Mucosa of gallbladder (tissue), 1 donor: ENCODE measurements around the gene STX8. TPM values are rescaled to one million over a fixed set of nuclear protein-coding genes. Genes with fewer than 3 reads are reported as not detected.
"Not testable (repeated sequence)": the region's sequence is repeated elsewhere in the genome, so short reads cannot be mapped to it uniquely, and the experiment has no call there.

Experiments used
- DNase-seq: peaks from one replicate; pipeline ENCODE4 v3.0.0-alpha.2; 2020; ENCODE audit warnings: low spot score
- total RNA-seq: library from RNA; stranded (reverse); gene quantifications from one replicate; pipeline ENCODE4 v1.2.1, GENCODE V29; 2021
- donor health status: DM: no; HTN: no; CAD: no.

The STX8 gene
- total RNA-seq, 1 donor from 2014 or later: 63.2 TPM

GRCh38 chr17:9554715-9555114 is 20.9 kb downstream of the STX8 start:
- DNase-seq: not testable (repeated sequence)

GRCh38 chr17:9553596-9553995 is 22.0 kb downstream of the STX8 start:
- no peak for DNase-seq

DNA sequence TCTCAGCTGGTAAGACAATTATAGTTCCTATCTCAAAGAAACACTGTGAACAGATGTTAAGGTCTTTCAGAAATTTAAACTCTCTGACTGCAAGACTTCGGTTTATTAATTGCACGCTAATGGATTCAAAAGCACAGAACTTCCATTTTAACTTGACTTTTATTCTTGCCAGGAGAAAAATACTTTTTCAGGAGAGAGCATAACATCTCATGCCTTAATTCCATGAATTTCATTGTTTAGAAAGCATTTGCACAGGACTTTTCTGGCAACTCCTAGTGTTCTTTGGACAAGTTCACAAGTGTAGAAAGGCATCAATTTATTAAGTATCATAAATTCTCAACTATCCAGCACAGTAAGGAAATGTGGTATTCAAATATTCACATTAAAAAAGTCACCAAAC is 22.4 kb downstream of the STX8 start:
- DNase-seq: no peak

- DNase-seq: no peak
Measured at GRCh38 chr17:9549215-9549614, 26.4 kb downstream of the STX8 start.

DNA sequence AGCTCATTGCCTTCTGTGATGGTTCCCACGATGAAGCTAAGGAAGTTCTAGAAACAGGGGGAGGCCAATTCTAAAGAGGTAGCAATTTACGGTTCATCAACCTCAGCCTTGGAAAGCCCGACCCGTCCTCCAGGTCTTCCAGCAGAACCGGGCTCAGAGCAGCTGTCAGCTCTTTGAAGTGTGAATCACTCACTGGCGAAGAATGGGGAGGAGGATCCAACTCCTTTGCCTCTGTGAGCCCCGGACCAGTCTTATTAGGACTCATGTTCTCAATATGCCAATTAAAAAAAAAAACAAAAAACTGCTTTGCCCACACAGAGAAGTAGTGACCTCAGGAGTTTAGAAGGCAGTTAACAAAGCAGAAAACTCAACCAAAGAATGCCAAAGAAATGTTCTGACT is 31.4 kb downstream of the STX8 start:
- DNase-seq: no peak

- DNase-seq: no peak
Measured at GRCh38 chr17:9541718-9542117, 33.9 kb downstream of the STX8 start.

DNA sequence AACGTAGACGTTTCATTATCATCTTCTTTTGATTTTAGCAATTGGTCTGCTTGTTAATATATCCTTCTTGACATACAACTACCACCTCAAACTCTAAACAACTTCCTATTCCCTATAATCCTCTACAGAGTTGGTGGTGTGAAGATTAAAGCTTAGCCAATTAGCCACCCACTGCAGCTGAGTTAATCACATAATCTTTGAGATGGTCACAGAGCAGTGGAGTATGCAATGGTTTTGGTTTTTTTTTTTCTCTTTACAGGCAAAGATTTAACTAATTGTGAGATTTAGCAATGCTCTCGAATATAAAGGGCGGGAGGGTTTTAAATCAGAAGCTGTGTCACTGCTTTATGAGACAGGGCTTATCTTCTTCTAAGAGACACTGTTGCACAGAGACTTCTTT is 37.0 kb downstream of the STX8 start:
- DNase-seq: no peak

GRCh38 chr17:9537177-9537776 is 38.3 kb downstream of the STX8 start:
- DNase-seq: no peak

DNA sequence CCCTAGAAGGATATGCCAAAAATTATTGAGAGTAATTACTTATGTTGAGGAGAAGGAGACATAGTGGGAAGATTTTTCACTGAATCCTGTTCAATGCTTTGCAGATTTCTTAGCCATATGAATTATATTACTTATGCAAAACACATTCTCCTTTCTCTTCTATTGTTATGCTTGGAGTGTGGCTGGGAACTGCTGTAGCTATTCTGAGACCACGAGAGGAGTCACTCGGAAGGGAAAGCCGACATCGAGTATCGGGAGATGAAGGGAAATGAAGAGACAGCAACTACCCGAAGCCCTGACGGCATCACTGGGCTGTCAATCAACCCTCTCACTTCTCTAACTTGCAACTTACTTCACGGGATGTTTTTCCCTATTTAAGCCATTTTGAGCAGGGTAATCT is 39.6 kb downstream of the STX8 start:
- DNase-seq: no peak

DNA sequence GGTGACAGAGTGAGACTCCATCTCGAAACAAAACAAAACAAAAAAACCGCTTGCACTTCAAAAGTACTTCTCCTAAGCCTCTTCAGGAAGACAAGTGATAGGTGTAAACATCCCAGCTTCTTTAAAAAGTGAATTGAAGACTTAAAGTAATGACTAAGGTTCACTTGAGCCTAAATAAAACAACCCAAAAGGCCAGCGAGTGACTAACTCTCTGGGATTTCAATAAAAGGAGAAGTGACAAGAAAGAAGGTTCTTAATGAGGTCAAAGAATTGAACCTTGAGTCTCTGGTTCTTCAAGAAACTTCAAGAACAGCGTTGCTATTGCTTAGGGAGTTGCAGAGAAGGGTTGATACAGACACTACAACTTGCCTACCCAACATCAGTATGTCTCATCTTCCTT is 42.2 kb downstream of the STX8 start:
- DNase-seq: no peak

DNA sequence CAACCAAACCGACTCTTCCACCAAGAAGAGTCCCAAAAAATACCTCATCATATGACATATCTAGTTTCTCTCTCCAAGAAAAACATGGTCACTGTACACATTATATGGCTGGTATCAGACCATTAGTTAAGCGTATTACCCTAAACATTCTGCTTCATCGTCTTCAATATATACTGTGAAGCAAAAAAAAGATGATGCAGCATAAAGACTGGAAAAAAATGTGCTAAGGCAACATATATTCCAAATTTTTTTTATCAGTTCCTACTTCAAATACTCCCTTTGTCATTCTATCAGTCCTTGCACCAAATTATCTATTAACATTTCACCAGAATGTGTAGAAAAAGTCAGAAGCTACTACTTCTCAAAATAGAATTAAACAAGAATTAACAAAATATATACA is 42.9 kb downstream of the STX8 start:
- DNase-seq: no peak

- DNase-seq: no peak
Measured at GRCh38 chr17:9531034-9531433, 44.6 kb downstream of the STX8 start.

DNA sequence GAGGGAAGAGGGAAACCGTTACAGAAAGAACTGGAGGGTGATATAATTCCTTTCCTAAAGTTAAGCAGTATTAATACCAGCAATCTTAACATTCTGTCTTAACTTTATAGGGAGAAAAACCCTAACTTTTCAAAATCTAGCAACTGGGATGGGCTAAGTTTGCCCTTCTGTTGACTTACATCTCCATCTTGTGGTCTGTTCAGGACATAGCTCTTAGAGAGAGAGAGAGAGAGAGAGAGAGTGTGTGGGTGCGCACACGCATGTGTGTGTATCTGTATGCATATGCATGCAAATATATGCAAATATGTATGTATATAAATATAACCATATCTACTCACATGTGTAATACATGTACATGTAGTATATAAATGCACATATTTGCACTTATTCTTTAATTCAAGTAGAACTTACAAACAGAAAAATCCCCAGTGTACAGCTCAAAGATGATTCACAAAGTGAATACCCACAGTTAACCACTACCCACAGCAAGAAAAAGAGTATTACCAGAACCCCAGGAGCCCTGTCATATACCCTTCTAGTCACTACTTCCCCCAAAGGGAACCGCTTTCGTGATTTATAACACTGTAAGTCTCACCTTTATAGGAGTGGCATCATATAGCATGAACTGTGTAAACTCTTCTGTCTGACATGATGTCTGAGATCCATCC is 46.5 kb downstream of the STX8 start:
- DNase-seq: no peak

- no peak for DNase-seq
Measured at GRCh38 chr17:9527788-9528187, 47.8 kb downstream of the STX8 start.

- DNase-seq: no peak
Measured at GRCh38 chr17:9522074-9522473, 53.5 kb downstream of the STX8 start.

- DNase-seq: no peak
Measured at GRCh38 chr17:9521062-9521461, 54.6 kb downstream of the STX8 start.

- DNase-seq: no peak
Measured at GRCh38 chr17:9520649-9521048, 55.0 kb downstream of the STX8 start.

DNA sequence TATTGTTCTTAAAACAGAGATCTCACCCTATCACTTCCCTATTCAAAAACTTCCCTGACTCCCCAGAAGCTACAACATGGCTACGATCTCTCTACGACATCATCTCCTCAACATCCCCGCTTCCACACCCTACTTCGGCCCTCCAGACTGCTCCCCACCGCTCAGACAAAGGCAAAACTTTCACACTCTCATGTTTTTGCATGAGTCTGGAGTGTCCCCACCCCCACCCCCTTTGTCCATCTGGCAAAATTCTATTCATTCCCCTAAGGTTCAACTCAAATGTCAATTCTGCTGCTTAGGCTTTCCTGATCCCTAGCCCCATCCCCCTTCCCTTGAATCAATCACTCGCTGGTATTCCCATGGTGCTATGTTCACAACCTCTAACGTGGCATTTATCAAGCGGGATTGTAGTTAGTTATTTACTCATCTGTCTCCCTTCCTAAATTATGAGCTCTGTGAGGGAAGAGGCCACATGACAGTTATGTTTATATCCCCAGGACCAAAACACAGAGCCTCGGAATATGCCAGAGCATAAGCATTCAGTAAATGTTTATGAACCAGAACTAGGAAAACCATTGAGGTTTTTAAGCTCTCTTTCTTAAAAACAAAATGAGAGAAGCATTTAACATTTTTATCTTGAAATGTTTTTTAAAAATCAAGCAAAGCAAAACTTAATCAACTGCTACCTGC is 55.9 kb downstream of the STX8 start:
- no peak for DNase-seq

DNA sequence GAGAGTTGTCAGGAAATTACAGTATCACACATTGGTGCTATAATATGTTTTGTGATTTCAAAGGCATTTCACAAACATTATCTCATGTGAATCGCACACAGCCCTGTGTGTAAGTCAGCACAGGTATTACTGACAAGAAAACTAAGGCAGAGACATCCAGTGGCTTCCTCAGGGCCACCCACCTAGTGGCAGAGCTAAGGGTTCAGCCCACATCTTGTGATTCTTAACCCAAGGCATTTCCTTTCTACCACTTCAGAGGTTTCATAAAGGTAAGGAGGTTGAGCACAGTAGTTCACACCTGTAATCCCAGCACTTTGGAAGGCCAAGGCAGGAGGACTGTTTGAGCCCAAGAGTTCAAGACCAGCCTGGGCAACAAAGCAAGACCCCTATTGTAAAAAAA is 58.2 kb downstream of the STX8 start:
- no peak for DNase-seq

GRCh38 chr17:9513266-9513665 is 62.4 kb downstream of the STX8 start:
- no peak for DNase-seq

DNA sequence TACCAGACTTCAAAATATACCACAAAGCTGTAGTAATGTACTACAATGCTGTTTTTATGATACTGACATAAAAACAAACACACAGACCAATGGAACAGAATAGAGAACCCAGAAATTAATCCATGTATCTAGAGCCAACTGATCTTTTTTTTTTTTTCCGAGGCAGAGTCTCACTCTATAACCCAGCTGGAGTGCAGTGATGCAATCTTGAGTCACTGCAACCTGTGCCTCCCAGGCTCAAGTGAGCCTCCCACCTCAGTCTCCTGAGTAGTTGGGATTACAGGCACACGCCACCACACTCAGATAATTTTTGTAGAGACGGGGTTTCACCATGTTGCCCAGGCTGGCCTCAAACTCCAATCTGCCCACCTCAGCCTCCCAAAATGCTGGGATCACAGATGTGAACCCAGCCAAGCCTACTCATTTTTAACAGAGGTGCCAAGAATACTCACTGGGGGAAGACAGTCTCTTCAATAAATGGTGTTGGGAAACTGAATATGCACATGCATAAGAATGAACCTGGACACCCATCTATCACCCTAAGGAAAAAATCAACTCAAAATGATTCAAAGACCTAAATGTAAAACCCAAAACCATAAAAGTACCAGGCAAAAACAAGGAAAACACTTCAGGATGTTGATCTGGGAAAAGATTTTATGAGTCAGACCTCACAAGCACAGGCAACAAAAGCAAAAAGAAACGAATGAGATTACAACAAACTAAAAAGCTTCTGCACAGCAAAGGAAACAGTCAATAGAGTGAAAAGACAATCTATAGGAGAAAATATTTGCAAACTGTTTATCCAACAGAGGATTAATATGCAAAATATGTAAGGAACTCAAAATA is 63.1 kb downstream of the STX8 start:
- DNase-seq: no peak

DNA sequence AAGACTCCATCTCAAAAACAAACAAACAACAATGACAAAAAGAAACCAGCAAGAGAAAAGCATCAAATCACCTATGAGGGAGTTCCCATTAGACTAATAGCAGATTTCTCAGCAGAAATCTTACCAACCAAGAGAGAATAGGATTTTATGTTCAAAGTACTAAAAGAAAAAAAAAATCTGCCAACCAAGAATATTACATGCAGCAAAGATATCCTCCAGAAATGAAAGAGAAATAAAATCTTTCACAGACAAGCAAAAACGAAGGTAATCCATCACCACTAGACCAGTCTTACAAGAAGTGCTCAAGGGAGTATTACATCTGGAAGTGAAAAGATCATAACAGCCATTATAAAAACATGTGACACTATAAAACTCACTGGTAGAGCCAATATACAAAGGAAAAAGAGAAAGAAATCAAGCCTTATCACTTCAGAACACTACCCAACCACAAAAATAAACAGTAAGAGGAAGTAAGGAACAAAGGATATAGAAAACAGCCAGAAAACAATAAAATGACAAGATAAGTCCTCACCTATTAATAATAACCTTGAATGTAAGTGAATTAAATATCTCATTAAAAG is 66.3 kb downstream of the STX8 start:
- DNase-seq: no peak
